Lower leg skin (tissue), 3 donors: ENCODE measurements around the gene CABCOCO1.

Experiments used
- POLR2A ChIP-seq, 2 donors: fragments of 450-650 bp; IDR thresholded peaks; one replicate each; pipeline ENCODE4 v1.6.1; 2016 to 2017; ENCODE audit warnings: antibody characterized with exemption in 2 of 2, mild to moderate bottlenecking in 1 of 2, moderate library complexity in 1 of 2
- TF ChIP-seq, protein P1 (sequence below), 3 donors: fragments of 450-650 bp; IDR thresholded peaks; one replicate each; pipeline ENCODE4 v1.5.1; 2016; ENCODE audit warnings: antibody characterized with exemption in 3 of 3, mild to moderate bottlenecking in 3 of 3, moderate library complexity in 2 of 3

DNA sequence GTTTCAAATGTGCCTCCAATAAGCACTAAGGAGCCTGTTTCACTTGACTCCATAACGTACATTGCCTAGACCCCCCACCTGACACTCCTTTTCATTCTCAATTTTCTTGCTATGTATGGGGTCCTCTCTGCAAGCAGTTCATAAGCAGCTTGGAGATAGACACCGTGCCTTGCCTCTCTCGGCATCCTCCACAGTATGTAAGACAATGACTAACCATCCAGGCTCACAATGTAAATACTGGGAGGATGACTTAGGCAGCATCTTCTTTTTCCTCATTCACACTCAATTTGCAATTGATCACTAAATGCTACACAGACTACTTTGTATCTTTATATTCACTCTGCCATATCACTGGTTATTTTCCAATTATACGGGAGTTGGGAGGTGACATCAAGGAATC lies 22.8 kb upstream of the CABCOCO1 start:
- no peak for TF ChIP-seq POLR2A (IDR thresholded peaks at IDR 0.05)
- TF ChIP-seq, protein P1, sequence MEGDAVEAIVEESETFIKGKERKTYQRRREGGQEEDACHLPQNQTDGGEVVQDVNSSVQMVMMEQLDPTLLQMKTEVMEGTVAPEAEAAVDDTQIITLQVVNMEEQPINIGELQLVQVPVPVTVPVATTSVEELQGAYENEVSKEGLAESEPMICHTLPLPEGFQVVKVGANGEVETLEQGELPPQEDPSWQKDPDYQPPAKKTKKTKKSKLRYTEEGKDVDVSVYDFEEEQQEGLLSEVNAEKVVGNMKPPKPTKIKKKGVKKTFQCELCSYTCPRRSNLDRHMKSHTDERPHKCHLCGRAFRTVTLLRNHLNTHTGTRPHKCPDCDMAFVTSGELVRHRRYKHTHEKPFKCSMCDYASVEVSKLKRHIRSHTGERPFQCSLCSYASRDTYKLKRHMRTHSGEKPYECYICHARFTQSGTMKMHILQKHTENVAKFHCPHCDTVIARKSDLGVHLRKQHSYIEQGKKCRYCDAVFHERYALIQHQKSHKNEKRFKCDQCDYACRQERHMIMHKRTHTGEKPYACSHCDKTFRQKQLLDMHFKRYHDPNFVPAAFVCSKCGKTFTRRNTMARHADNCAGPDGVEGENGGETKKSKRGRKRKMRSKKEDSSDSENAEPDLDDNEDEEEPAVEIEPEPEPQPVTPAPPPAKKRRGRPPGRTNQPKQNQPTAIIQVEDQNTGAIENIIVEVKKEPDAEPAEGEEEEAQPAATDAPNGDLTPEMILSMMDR (IDR thresholded peaks at IDR 0.05), result no peak
